Stimulated activated naive CD8-positive, alpha-beta T cell treated with anti-CD3 and anti-CD28 coated beads, Interleukin-15, Interleukin-2, amounts not matched to agents 100 ng/mL and 50 ng/mL, for 24 hours (primary cell): ENCODE data around the gene GYPE.
"Not testable (repeated sequence)": the region's sequence is repeated elsewhere in the genome, so short reads cannot be mapped to it uniquely, and the experiment has no call there.

Source experiments
- H3K27ac Mint-ChIP-seq: one replicate; pipeline ENCODE4 v1.8.0; 2021; ENCODE audit warnings: mild to moderate bottlenecking, mixed read lengths
- H3K27me3 Mint-ChIP-seq: one replicate; pipeline ENCODE4 v1.8.0; 2021; ENCODE audit warnings: mixed read lengths
- H3K36me3 Mint-ChIP-seq: one replicate; pipeline ENCODE4 v1.8.0; 2021; ENCODE audit warnings: low read depth, mixed read lengths
- H3K4me1 Mint-ChIP-seq: one replicate; pipeline ENCODE4 v1.8.0; 2021; ENCODE audit warnings: low read depth, mixed read lengths
- H3K4me3 Mint-ChIP-seq: one replicate; pipeline ENCODE4 v1.8.0; 2021; ENCODE audit warnings: mild to moderate bottlenecking, mixed read lengths
- H3K9me3 Mint-ChIP-seq: one replicate; pipeline ENCODE4 v1.8.0; 2021; ENCODE audit warnings: mixed read lengths

The GYPE gene

GRCh38 chr4:143842624-143843505 lies 62.5 kb downstream of the GYPE start:
- H3K27ac Mint-ChIP-seq, H3K4me1 Mint-ChIP-seq, H3K4me3 Mint-ChIP-seq: not testable (repeated sequence)

DNA sequence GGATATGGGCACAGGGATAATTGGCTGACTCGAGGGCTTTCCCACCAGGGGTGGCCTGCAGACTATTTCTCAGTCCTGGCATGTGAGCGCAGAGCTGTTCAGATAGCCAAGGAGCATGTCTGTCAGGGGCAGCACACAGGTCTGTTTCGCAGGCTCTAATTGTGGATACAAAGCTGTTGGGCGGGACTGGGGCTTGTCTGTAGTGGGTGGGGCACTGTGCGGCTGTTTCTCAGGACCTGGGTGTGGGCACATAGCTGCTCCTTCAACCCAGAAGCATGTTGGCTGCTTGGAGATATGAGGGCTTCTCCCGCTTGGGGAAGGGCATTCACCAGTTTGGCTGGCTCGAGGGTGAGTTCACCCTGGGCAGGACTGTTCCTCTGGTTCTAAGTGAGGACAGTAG lies 65.9 kb downstream of the GYPE start:
- H3K27me3 Mint-ChIP-seq, H3K27ac Mint-ChIP-seq, H3K4me3 Mint-ChIP-seq, H3K9me3 Mint-ChIP-seq, H3K36me3 Mint-ChIP-seq, H3K4me1 Mint-ChIP-seq: not testable (repeated sequence)

More at GRCh38 chr4:143842624-143843505, 62.5 kb downstream of the GYPE start:
- H3K27me3 Mint-ChIP-seq, H3K9me3 Mint-ChIP-seq, H3K36me3 Mint-ChIP-seq: not testable (repeated sequence)

GRCh38 chr4:143834196-143834595 lies 71.2 kb downstream of the GYPE start:
- H3K27ac Mint-ChIP-seq, H3K4me1 Mint-ChIP-seq, H3K36me3 Mint-ChIP-seq, H3K9me3 Mint-ChIP-seq, H3K4me3 Mint-ChIP-seq, H3K27me3 Mint-ChIP-seq: not testable (repeated sequence)

- H3K4me1 Mint-ChIP-seq, H3K27me3 Mint-ChIP-seq, H3K9me3 Mint-ChIP-seq: not testable (repeated sequence)
These were observed 71.7 kb downstream of the GYPE start for GRCh38 chr4:143833676-143834075.

GRCh38 chr4:143830576-143830975 lies 74.8 kb downstream of the GYPE start:
- H3K36me3 Mint-ChIP-seq, H3K27me3 Mint-ChIP-seq, H3K9me3 Mint-ChIP-seq, H3K4me1 Mint-ChIP-seq, H3K4me3 Mint-ChIP-seq, H3K27ac Mint-ChIP-seq: not testable (repeated sequence)

More at GRCh38 chr4:143833676-143834075, 71.7 kb downstream of the GYPE start:
- H3K27ac Mint-ChIP-seq, H3K4me3 Mint-ChIP-seq, H3K36me3 Mint-ChIP-seq: not testable (repeated sequence)

DNA sequence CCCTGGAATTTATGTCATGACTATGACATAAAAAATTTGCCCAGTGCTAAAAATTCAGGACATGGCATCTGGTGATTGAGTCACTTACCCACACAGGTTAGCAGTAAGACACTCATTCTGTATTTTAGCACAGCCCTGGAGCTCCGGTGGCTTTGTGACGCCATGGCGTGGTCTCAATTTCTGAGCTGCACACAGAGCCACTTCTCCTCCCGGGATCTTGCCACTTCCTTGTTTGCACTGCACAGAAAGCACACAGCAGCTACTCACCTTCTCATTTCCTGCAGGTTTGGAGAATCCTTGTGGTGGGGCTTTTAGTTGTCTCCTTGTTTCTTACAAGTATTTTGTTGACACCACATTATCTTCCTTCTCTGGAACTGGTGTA lies 76.1 kb downstream of the GYPE start:
- H3K9me3 Mint-ChIP-seq, H3K36me3 Mint-ChIP-seq, H3K27ac Mint-ChIP-seq, H3K4me3 Mint-ChIP-seq, H3K4me1 Mint-ChIP-seq, H3K27me3 Mint-ChIP-seq: not testable (repeated sequence)
